IPS DF 4.7 (cell line): ENCODE measurements around the gene MAP1LC3A.

Experiments used
- DNase-seq: peaks from one replicate; pipeline ENCODE4 v3.0.0-alpha.2; 2013; ENCODE audit warnings: low spot score; ENCODE audit errors: extremely low read depth

The MAP1LC3A gene

GRCh38 chr20:34574861-34575260, 16.3 kb downstream of the MAP1LC3A start:
- DNase-seq = no peak

DNA sequence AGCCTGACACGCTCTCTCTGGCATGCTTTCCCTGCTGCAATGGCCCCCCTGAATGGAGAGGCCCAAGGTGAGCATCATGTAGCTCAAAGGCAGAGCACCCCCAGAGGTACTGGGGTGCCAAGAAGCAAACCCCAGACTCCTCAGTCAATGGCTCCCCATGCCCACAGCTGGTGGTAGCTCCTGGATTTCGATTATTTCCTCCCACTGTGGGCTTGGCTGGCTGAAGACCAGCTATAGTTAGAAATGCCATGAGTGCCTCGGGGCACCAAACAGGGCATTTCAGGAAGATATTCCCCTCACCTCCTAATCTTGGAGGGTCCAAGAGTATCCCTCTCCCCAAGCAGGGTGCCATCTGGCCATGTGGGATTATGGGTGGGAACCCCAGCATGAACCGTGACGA, 16.8 kb downstream of the MAP1LC3A start:
- no peak for DNase-seq

- DNase-seq = no peak
These were observed 17.2 kb downstream of the MAP1LC3A start for GRCh38 chr20:34575756-34576155.

GRCh38 chr20:34577061-34577460, 18.5 kb downstream of the MAP1LC3A start:
- DNase-seq = no peak

DNA sequence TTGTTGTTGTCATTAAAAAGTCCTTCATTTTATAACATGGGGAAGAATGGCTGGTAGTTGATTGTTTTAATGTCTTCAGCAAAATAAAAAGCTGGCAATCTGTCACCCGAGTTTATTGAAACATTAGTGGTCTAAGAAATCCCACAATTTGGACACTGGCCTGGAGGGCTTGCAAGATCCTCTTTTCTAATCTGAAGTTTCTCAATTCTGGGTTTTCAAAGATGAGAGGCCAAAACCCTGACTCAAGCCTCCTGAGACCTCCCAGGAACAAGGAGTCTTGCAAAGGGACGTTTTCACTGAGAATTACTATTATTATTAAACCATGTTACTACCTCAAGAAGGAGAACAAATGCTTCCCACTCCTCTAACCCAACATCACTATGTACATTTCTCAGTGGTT, 19.5 kb downstream of the MAP1LC3A start:
- DNase-seq = no peak

DNA sequence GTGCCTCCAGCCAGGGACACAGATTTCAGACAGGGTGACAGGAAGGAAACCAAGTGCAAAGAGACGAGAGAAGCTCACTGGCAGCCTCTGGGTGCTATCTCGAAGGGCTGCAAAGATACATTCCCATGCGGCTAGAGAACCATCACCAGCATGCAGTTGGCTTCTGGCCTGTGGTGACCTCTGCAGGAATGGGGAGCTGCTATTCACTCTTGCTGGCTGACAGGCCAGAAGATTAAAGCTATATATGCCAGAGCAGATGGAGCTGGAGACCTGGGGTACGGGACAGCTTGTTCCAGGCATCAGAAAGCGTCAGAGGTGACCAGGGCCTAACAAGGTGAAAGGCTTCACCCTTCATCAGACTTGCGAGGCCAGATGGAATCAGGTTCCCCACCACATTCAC, 20.0 kb downstream of the MAP1LC3A start:
- no peak for DNase-seq

- no peak for DNase-seq
These were observed 20.9 kb downstream of the MAP1LC3A start for GRCh38 chr20:34579191-34579978.

GRCh38 chr20:34579979-34580940, 21.7 kb downstream of the MAP1LC3A start:
- no peak for DNase-seq

- DNase-seq = no peak
These were observed 23.0 kb downstream of the MAP1LC3A start for GRCh38 chr20:34581341-34582184.

GRCh38 chr20:34582221-34582620, 23.7 kb downstream of the MAP1LC3A start:
- no peak for DNase-seq

DNA sequence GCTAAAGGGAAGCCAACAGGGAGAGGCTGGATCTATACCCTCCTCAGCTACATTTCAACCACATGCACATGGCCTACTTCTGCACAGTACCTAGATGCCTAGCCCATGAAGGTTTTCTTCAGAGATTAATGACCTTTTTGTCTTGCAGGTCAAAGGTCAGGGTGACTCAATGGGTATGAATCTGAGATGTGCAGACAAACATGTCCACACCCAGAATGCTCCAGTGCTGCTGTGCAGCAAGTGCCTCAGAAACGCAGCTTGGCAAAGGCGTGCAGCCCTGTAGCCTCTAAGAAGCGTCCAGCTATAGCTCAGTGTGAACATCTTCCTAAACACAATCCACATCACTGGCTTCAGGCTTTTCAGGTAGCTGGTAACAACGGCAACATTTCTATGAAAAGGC, 24.4 kb downstream of the MAP1LC3A start:
- no peak for DNase-seq

- DNase-seq = no peak
These were observed 25.0 kb downstream of the MAP1LC3A start for GRCh38 chr20:34583544-34583943.

DNA sequence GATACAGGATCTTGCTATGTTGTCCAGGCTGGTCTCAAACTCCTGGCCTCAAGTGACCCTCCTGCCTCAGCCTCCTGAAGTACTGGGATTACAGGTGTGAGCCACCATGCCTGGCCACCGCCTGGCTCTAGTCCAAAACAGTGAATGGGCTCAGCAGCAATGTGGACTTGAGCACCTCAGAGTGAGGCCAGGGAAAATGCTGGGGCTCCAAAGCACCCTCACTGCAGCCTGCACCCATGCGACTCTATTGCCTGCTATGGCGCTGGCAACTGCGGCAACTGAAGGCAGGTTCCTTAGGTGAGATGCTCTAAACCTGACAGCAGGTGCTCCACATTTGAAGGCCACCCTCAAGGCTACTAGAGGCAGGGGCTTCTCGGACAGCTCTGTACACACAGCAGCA, 26.5 kb downstream of the MAP1LC3A start:
- DNase-seq = no peak

GRCh38 chr20:34586488-34587163, 28.1 kb downstream of the MAP1LC3A start:
- DNase-seq = no peak

DNA sequence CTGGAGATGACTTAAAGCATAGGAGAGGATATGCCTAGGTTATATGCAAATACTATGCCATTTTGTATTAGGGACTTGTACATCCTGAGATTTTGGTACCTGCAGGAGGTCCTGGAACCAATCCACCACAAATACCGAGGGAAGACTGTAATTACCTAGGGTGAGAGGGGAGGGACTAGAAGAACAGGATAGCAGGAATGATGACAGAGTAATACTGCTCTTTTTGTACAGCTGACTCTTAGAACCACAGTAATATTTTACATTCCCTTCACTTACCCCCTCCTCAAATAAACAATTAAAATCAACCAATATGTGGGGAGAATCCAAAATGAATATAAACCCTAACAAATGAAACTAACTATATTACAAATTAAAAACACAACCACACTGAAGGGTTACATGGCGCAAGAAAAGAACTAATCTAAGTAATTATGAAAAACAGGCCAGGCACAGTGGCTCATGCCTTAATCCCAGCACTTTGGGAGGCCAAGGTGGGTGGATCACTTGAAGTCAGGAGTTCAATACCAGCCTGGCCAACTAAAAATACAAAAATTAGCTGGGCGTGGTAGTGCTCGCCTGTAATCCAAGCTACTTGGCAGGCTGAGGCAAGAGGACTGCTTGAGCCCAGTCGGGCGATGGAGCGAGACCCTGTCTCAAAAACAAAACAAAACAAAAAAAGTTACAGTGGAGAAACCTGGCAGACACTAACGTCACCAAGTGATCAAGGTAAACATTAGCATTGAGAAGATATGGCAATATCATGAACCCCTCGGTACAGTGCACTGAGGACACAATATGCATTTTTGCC, 37.1 kb downstream of the MAP1LC3A start:
- DNase-seq = no peak

DNA sequence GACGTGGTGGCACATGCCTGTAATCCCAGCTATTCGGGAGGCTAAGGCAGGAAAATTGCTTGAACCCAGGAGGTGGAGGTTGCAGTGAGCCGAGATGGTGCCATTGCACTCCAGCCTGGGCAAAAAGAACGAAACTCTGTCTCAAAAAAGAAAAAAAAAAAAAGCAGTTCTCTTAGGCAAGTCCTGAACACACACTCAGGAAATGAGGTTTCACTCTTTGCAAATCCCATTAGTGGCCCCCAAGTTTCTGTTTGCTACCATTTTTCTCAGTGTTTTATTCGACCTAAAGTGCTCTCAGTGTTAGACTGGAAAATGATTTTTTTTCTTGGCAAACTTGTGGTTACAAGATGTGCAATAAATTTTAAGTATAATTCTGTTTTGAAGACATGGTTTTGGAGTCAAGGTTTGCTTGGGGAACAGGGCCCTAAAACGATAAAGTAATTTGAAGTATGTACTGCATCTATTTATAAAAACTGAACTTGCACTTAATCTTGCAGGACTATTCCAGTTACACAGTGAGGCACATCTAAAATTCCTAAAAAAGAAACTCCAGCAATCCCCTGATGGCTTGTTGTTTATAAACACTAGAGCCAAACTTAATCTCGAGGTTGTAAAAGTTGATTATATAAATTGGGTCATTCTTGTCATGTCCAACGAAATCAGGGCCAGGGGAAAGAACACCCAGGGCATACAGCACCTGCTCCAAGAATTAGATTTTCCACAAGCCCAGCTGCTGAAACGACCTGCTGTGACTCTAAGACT, 42.6 kb downstream of the MAP1LC3A start:
- DNase-seq = no peak

GRCh38 chr20:34604980-34605788, 46.7 kb downstream of the MAP1LC3A start:
- no peak for DNase-seq

GRCh38 chr20:34607066-34607465, 48.5 kb downstream of the MAP1LC3A start:
- DNase-seq = no peak
